ENCODE data around the gene FRMPD4.

The FRMPD4 gene

DNA sequence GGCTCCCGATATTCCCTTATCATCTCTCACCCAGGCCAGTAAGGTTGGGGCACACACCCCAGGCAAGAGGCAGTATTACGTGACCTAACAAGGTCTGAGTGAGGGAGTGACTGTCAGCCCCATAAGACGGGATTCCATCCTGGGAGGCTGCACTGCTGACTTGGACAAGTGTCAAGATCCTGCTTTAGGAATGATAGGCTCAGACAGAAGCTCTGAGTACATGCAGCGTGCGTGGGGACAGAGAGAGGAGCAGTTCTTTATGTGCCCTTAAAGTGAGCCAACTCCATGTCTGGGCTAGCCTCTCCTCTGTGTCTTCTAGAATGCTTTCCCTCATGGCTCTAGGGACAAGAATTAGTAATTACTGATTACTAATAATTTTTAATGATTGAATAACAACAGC is 510.7 kb downstream of the FRMPD4 start:
- no peak overlapping the region for H3K4me3 ChIP-seq (replicated peaks; ENCODE audit: low read depth, low read length)
- TF ChIP-seq, protein P1, sequence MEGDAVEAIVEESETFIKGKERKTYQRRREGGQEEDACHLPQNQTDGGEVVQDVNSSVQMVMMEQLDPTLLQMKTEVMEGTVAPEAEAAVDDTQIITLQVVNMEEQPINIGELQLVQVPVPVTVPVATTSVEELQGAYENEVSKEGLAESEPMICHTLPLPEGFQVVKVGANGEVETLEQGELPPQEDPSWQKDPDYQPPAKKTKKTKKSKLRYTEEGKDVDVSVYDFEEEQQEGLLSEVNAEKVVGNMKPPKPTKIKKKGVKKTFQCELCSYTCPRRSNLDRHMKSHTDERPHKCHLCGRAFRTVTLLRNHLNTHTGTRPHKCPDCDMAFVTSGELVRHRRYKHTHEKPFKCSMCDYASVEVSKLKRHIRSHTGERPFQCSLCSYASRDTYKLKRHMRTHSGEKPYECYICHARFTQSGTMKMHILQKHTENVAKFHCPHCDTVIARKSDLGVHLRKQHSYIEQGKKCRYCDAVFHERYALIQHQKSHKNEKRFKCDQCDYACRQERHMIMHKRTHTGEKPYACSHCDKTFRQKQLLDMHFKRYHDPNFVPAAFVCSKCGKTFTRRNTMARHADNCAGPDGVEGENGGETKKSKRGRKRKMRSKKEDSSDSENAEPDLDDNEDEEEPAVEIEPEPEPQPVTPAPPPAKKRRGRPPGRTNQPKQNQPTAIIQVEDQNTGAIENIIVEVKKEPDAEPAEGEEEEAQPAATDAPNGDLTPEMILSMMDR (IDR thresholded peaks at IDR 0.05; ENCODE audit: low read depth, low read length, missing control alignments): no peak
- DNase-seq (ENCODE audit: extremely low read depth, low read depth): no peak

DNA sequence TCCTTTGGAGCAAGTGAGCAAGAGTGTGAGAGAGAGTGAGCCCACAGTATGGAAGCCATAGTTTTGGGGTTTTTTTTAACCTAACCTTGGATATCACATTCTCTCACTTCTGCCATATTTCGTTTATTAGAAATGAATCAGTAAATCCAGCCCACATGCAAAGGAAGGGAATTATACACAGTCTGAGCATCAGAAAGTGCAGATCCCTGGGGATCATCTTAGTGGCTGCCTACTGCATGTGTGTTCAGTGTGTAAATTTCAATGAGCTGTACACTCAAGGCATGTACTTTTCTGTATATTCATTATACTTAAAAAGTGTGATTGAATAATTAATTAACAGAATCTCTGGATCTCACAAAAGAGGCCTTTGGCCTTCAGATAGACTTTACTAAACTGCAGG is 519.2 kb downstream of the FRMPD4 start:
- DNase-seq (ENCODE audit: extremely low read depth, low read depth): no peak
- TF ChIP-seq, protein P1 (IDR thresholded peaks at IDR 0.05; ENCODE audit: low read depth, low read length, missing control alignments): no peak
- no peak overlapping the region for H3K4me3 ChIP-seq (replicated peaks; ENCODE audit: low read depth, low read length)

DNA sequence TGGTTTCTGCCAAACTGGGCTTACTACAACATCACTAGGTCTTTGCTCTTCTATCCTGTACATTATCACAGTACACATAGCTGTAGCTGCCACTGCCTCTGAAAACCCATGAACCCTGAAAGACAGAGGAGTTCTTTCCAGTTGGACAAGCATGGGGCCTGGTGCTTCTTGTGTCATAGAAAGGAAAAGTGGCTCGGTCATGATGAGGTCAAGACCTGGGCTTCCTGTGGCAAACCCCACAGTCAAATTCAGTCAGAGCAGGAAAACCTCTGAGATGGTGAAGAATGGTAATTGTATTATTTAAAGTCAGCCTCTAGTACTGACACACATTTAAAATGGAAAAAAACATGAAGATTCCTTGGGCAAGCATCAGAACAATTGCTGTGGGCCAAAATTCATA is 519.6 kb downstream of the FRMPD4 start:
- DNase-seq (ENCODE audit: extremely low read depth, low read depth): no peak
- TF ChIP-seq, protein P1 (IDR thresholded peaks at IDR 0.05; ENCODE audit: low read depth, low read length, missing control alignments): no peak
- H3K4me3 ChIP-seq (replicated peaks; ENCODE audit: low read depth, low read length): no peak overlapping the region

DNA sequence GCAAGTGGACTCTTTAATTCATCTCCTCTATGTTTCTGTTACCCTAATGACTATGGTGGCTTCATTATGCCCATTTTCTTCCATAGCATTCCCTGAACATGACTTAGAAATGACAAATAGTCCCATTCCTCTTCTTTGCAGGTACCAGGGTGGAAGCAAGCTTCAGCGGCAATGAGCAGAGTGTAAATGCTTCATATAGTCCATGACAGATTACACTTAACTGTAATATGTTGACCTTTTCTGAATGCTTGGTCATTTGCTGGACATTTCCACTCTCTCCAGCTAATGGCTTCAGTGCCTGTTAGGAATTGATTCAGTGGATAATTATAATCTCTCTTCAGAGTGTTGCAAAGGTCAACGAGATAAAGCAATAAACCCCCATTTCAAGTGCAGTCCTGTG is 523.2 kb downstream of the FRMPD4 start:
- H3K4me3 ChIP-seq (replicated peaks; ENCODE audit: low read depth, low read length): no peak overlapping the region
- TF ChIP-seq, protein P1 (IDR thresholded peaks at IDR 0.05; ENCODE audit: low read depth, low read length, missing control alignments): no peak
- DNase-seq (ENCODE audit: extremely low read depth, low read depth): no peak

DNA sequence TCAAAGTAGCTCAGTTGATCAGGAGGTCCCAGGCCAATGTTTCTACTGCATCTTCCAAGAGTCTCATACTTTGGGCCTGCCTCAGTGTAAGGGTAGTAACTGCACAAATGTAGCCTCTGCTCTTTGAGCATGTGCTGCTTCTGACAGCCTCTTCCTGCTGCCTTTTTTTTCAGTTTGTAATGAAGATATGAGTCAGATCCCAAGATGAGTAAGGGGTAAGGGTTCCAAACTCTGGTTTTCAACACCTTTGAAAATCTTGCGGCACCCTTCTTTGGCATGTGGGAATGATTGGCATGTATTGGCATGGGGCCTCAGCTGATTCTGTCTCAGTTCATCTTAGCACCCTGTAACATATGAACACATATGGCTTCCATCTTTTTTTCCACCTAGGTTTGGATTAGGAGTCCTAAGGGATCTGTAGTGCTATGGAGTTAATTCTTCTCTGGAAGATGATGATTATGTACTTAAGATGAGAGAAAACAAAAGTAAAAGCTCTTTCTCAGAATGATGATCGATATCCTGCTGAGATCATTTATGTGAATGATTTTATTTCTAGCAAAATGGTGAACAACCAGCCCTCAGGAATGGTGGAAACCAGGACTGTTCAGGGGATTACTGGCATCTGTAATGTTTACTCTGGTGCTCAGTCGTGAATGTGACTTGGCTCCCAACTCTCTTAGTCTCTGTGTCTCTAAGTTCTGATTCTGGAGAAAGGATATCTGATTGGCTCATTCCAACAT is 534.3 kb downstream of the FRMPD4 start:
- TF ChIP-seq, protein P1 (IDR thresholded peaks at IDR 0.05; ENCODE audit: low read depth, low read length, missing control alignments): no peak
- no peak for DNase-seq (ENCODE audit: extremely low read depth, low read depth)

DNA sequence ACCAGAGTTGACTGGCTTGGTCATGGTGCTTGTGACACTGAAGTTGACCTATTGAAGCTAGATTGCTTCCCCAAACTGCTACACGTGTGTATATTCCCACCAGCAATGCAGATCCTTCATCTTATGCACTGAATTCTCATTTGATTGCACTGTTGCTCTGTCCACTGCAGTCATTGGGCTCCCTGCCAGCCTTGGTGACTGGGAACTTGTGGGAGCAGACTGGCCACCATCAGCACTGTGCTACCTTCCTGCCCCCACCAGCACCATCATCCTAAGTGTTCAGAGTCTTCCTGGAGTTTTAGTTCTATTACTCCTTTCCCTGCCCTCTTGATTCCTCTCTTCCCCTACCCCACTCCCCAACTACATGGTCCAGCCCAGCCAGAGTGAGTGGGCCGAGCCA is 535.2 kb downstream of the FRMPD4 start:
- DNase-seq (ENCODE audit: extremely low read depth, low read depth): no peak
- TF ChIP-seq, protein P1 (IDR thresholded peaks at IDR 0.05; ENCODE audit: low read depth, low read length, missing control alignments): no peak
- H3K4me3 ChIP-seq (replicated peaks; ENCODE audit: low read depth, low read length): no peak overlapping the region

More for the DNA sequence above, 534.3 kb downstream of the FRMPD4 start:
- H3K4me3 ChIP-seq (replicated peaks; ENCODE audit: low read depth, low read length): no peak overlapping the region

DNA sequence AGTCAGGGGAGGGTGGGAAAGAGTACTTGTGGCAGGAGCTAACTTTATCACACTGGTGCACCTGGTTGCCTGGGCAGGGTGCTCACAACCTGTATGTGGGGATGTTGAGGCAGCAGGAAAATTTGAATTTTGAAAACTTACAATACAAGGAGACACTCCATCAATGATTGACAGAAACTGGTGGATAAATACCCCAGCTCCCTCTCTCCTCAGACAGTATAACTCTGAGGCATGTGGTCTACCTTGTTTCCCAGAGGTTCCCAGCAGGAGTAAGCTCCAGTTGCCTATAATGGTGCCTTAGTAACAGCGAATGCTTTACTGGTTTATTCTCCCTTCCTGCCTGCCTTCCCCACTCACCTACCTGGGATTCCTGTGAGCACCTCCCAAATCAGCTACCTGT is 541.2 kb downstream of the FRMPD4 start:
- DNase-seq (ENCODE audit: extremely low read depth, low read depth): no peak
- no peak overlapping the region for H3K4me3 ChIP-seq (replicated peaks; ENCODE audit: low read depth, low read length)
- TF ChIP-seq, protein P1 (IDR thresholded peaks at IDR 0.05; ENCODE audit: low read depth, low read length, missing control alignments): no peak
